Measurements from ENCODE around the gene FGD3.

DNA sequence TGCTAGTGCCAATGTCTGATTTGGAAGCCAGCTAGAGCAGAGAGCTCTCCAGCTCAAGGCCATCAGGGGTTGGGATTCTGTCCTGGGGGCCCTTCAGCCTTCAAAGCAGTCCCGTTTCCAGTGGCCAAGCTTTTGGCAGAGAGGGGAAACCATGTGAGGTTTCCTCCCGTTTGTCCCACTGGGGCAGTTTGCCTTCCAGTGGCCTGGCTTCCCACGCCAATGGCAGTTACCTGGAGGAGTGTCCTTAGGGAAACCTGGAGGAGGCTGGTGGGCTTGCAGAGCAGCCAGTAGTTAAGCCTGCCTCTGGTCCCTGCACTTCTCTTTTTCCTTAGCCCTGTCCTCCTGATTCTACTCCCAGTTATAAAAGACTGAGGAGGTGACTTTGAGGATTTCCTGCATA is 37.7 kb downstream of the FGD3 start:
- TF ChIP-seq, protein P1, sequence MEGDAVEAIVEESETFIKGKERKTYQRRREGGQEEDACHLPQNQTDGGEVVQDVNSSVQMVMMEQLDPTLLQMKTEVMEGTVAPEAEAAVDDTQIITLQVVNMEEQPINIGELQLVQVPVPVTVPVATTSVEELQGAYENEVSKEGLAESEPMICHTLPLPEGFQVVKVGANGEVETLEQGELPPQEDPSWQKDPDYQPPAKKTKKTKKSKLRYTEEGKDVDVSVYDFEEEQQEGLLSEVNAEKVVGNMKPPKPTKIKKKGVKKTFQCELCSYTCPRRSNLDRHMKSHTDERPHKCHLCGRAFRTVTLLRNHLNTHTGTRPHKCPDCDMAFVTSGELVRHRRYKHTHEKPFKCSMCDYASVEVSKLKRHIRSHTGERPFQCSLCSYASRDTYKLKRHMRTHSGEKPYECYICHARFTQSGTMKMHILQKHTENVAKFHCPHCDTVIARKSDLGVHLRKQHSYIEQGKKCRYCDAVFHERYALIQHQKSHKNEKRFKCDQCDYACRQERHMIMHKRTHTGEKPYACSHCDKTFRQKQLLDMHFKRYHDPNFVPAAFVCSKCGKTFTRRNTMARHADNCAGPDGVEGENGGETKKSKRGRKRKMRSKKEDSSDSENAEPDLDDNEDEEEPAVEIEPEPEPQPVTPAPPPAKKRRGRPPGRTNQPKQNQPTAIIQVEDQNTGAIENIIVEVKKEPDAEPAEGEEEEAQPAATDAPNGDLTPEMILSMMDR (IDR thresholded peaks at IDR 0.05; ENCODE audit: poor library complexity): no peak
- no peak for TF ChIP-seq EZH2phosphoT487 (IDR thresholded peaks at IDR 0.05; ENCODE audit: low read depth, severe bottlenecking, unreplicated experiment)
